NCI-H1105 (cell line): ENCODE results near the gene SPNS2.

Source experiments
- DNase-seq: peaks from one replicate; lab custom pipeline; 2025; lab: John Stamatoyannopoulos, UW

Gene SPNS2

DNA sequence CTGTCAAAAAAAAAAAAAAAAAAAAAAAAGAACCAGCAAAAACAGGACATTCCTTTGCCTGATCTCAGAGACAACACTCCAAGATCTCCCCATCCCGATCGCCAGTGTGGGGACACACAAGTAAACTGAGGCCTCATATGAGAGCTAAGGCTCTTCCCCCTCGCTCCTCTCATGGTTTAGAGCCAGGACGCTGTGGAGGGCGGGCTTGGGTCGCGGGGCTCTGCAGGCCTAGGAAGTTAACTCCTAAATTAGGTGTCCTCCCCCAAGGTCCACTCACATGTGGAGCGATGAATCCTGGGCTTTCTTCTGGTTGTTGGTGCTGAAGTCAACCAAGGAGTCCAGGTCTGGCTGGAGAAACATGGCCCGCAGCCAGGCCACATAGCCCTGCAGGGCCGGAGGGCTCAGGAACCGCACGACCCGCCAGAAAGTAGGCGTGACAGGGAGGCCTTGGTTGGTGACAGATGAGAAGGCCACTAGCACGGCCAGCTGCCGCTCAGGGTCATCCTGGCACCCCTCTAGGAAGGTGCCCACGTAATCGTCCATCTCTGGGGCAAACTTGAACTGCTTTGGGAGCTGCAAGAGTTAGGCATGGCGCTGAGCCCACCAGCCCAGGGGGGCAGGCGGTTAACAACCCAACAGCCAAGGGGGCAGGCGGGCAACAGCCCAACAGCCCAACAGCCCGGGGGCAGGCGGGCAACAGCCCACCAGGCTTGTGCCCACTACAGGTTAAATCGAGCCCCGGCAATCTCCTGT lies 51.3 kb downstream of the SPNS2 start:
- DNase-seq = no peak

GRCh38 chr17:4550534-4551039 lies 51.9 kb downstream of the SPNS2 start:
- no peak for DNase-seq

DNA sequence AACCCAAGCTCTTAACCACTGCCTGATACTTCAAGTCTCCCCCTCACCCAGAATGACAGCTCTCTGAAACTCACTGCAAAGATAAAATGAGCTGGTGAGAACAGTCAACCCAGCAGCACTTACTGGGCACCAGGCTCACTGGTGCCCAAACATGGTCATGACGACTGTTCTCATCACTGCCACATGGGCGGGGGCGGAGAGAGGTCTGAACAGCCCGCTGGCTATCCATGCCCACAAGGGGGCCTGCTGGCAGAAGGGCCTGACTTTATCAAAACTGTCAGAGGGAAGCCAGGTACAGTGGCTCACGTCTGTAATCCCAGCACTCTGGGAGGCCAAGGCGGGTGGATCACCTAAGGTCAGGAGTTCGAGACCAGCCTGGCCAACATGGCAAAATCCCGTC lies 52.5 kb downstream of the SPNS2 start:
- no peak for DNase-seq

DNA sequence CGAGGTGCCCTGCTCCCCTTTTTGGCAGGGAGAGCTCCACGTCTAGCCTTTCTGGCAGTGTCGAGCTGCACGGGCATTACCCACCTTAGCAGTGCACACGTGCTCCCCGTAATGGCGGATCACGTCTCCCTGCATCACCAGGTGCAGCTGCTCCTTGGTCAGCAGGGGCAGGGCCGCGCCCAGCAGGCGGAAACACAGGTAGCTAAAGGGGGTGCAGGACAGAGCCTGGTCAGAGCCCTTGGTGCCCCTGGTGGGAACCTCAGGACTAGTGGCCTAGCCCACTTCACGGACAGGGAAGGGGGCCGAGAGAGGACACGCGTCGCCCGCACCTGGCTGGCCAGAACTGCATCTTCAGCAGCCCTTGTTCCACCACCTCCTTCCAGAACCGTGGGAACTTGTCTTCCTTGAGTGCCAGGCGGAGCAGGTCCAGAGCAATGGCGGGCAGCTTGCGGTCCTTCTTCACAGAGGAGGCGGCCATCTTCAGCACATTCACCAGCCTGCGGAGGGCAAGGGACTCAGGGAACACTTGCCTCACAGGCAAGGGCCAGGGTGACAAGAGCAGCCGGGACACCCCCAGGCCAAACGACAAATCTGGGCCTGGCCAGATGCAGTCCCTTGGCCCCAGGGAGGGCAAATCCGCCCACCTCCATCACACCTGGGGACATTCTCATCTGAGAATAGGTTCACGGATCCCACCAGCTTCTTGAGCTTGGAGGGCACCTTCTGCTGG lies 53.3 kb downstream of the SPNS2 start:
- no peak for DNase-seq

- no peak for DNase-seq
Measured at GRCh38 chr17:4553669-4554068, 55.0 kb downstream of the SPNS2 start.

- DNase-seq = no peak
Measured at GRCh38 chr17:4554441-4554996, 55.8 kb downstream of the SPNS2 start.

DNA sequence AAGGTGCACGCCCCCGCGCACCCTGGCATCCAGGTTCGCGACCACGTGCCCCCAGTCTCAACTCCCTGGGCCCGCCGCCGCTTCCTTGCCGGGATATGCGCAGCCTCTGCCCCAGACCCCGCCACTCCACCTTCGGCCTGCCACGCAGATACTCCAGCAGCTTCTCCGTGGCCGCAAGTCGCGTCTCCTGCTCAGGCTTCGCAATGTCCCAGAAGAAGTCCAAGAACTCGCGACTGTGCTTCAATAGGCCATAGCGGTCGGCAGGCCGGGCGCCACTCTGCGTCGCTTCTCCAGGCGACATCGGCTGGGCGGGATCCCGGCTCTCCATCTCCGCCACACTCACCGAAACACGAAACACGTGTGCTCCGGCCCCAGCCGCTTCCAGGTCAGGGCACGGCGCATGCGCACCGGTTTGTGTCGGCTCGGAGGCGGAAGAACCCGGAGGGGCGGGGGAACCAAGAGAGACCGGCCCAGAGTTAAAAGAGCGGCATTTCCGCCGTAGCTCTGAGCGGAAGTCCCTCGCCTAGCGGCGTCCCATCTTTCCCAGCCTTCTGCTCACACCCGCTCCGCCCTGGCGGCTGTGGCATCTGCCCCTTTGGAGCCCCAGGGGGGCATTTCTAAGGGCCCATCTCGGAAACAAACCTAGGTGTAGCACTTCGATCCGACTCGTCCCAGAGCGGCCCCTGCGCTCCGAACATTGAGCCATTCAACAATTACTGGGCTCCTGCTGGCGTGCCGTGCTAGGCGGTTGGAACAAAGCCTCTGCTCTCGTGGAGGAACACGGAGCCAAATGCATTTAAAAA lies 56.5 kb downstream of the SPNS2 start, which contains the start of gene MYBBP1A:
Gene MYBBP1A (minus strand): TSS at position 388 of the 803 bp plus-strand sequence. CDS start 60 bp downstream, at position 328.
- peak; percentile 99 for DNase-seq

DNA sequence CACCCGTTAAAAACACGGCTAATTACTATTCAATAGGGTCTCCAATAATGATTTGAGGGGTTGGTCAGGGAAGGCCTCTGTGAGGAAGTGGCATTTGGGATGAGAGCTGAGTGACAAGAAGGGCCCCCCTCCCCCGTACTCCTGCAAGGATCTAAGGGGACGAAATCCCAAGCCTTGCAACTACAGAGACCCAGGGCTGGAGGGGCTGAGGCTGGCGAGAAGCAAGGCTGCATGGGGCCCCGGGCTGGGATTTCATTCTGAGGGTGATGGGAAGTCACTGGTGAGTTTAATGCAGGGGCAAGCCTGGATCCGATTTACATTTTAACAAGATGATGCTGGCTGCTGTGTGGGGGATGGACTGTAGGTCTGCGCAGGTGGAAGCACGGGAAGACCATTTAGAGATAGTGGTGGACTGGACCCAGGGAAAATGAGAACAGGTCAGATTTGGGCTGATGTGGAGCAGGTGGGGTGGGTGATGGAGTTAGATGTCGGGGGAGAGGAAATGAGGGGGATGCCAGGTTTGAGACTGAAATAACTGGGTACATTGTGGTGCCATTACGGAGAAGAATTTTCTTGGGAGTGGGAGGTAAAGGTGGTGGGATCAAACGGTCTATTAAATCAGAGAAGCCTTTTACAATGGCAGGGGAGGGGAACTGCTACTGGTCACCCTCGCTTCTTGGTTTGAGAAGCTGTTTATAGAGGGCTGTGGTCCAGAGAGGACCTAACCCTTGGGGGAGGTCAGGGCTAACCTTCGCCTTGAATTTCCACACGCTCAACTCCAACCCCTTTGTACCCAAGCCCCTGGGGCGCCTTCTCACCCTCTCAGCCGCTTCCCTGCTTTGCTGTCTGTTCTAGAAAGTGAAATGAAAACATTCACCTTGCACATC lies 57.4 kb downstream of the SPNS2 start:
- DNase-seq = no peak

GRCh38 chr17:4556996-4557395 lies 58.3 kb downstream of the SPNS2 start:
- no peak for DNase-seq

DNA sequence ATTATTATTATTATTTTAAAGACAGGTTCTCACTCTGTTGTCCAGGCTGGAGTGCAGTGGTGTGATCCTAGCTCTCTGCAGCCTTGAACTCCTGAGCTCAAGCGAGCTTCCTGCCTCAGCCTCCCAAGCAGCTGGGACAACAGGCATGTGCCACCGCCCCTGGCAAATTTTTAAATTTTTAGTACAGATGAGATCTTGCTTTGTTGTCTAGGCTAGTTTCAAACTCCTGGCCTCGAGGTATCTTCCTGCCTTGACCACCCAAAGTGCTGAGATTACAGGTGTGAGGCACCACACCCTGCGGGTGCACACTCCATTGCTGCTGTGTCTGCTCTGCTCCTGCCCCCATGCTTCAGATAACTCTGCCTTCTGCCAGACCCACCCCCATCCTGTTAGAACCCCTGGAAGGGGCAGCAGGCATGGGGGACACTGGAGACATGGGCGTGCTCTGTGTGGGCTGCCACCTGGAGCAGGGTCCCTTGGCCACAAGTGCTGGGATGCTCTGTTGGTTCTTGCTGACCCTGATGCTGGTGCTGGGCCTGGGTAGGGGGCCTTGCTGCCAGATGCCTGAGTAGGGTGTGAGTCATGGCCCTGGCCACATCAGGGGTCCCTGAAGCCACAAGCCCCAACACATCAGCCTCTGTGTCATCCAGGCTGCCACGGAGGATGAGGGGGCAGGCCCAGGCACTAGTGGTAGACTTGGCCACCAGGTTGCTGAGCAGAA lies 59.1 kb downstream of the SPNS2 start:
- no peak for DNase-seq

- DNase-seq = no peak
Measured at GRCh38 chr17:4558347-4558971, 59.8 kb downstream of the SPNS2 start.

GRCh38 chr17:4559139-4559791 lies 60.6 kb downstream of the SPNS2 start:
- peak; percentile 18 for DNase-seq

DNA sequence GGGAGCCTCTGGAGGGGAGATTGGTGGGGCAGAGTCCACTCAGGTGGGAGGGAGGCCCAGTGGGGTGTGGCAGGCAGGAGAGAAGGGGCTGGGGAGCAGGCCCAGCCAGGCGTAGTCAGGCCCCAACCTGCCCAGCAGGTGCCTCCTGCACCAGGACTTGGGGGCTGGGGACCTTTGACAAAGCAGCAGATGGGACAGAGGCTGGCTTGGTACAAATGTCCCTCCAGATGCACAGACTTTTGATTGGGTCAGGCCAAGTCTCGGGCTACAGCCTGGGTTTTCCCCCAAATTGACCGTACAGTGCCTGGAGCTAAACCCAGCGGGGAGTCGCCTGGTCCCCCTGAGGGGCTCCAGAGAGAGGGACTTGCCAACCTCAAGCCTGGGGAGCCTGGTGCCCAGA lies 61.3 kb downstream of the SPNS2 start:
- DNase-seq = peak; percentile 83

GRCh38 chr17:4560421-4560820 lies 61.7 kb downstream of the SPNS2 start, which contains the start of gene GGT6:
Gene GGT6, minus strand, starts transcription at chr17:4560577. Its CDS starts 56 bp downstream, at chr17:4560521.
- peak; percentile 94 for DNase-seq

- peak; percentile 68 for DNase-seq
Measured at GRCh38 chr17:4560837-4561256, 62.2 kb downstream of the SPNS2 start.

DNA sequence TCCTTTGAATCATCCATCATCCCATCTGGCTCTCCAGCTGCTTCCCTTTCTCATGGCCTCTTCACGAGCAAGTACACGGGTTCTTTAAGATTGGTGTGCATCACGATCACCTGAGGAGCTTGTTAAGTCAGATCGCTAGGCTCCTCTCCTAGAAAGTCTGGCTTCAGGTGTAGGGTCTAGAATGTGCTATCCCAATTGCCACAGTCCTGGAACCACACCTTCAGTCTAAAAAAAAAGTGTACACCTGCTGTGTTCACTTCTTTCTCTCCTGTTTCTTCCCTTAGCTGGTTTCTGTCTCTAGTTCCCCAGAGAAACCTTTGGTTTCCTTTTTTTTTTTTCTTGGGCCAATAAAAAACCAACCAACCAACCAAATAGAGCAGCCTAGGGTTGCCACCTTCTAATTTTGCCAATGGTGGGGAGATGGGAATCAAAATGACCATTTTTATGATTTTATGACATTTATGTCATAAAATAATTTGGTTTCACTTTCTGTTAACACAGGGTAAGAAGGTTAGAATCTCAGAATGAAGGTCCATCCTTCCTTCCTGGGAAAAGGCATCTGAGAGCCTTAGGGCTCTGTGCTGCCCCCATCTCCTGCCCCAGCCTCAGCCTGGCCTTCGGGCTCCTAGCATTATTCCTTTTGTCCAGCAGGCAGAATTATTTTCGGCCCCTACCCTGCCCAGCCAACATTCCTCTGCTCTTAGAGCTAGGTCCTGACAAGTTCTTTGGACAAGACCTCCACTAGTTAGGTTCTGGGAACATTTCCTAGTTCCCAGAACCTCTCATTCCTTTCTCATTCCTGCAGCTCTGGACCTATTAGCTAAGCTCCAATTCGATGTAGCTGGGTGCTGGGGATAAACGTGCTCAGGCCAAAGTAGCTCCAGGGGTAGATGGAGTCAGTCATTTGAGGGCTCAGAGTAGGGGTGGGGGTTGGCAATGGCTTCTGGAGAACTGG lies 63.6 kb downstream of the SPNS2 start:
- no peak for DNase-seq

DNA sequence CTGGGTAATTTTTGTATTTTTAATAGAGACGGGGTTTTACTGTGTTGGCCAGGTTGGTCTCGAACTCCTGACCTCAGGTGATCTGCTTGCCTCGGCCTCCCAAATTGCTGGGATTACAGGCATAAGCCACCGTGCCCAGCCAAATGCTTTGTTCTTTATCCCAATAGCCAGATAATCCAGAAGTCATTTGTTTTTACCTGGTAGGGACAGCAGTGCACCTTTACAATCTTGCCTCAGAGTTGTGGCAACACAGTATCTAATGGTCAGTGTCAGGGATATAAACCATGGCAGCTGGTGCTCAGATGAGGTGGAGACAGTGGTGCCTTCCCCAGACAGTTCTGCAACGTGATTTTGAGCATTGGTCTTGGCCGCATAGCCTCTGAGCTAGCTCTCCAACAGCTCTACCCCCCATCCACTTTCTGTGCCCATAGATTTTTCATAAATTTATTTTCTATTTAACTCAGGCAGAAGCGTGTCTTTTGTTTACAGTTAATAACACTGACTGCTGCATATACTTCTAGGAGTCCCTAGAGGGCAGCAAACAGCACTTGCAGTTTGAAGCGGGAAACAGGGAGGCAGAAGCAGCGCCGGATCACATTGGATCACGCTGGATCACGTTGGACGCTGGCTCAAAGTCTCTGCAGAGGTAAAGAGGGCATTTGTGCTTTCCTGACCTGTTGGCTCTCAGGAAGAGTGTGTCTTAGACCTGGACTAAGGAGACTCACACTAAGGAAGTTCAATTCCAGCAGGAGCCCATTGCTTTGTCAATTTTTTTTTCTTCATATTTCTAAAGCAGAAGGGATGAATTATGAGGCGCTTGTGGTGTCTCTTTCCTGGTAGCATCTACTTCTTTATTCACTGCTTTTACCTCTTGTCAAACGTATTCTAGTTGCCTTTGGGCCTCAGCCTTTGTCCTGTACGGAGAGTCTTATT lies 66.8 kb downstream of the SPNS2 start:
- DNase-seq = peak; percentile 77
